ENCODE measurements around the gene ADRA2A. TPM values are rescaled to one million over a fixed set of nuclear protein-coding genes. Genes with fewer than 3 reads are reported as not detected.

The ADRA2A gene
- total RNA-seq, 4 donors from 2014 or later, result 1.0 to 9.1 (median 3.5) TPM

DNA sequence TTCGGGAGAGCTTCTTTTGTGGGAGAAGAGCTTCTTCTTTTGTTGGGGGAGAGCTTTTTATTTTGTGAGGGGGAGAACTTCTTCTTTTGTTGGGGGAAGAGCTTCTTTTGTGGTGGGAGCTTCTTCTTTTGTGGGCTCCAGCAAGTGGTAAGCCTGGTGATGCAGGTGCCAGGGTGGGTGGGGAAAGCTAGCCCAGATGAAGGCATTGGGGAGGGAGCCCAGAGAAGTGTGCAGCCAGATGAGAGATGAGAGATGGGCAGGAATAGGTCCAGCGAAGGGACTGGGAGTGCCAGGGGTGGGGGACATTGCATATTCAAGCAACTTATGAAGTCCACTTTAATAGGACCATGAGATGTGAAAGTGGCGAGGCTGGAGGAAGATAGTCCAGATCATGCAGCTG is 9.7 kb downstream of the ADRA2A start:
- TF ChIP-seq CTCF (IDR thresholded peaks at IDR 0.05) (no peak), POLR2A (IDR thresholded peaks at IDR 0.05) (no peak)
- Histone ChIP-seq H3K4me3 (replicated peaks in 1 of 3) (no peak overlapping the region), H3K27ac (no peak overlapping the region), H3K9me3 (no peaks in the 10 kb centered on the region), H3K36me3 (no peaks in the 10 kb centered on the region), H3K27me3 (no peaks in the 10 kb centered on the region), H3K4me1 (no peaks in the 10 kb centered on the region)
- WGBS, 2 donors, result 61 to 67% methylated on average over 3 of the region's 3 CpGs
- intact Hi-C loops (cut with DNase I), result no loop called here
- no peak for DNase-seq

DNA sequence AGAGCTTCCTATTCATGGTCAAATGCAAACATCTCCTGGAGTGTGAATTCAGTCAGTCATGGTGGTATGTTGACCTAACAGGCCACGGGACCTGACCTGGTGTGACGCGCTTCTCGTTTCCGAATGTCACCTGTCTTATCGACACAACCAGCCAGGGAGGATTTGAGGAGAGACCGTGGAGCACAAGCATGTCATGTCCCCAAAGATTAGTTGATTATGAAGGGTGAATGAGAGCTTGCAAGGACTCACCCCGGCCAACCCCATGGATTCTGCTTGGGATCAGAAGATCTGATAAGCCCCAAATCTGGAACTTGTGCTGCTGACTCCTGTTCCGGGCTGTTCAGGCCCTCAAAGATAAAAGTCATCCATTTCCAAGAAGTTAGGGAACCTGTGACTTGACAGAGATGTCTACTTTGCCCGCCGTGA is 10.5 kb downstream of the ADRA2A start:
- Histone ChIP-seq H3K4me1 (no peaks in the 10 kb centered on the region), H3K4me3 (replicated peaks in 1 of 3) (no peak overlapping the region), H3K36me3 (no peaks in the 10 kb centered on the region), H3K9me3 (no peaks in the 10 kb centered on the region), H3K27me3 (no peaks in the 10 kb centered on the region), H3K27ac (no peak overlapping the region)
- no peak for DNase-seq
- intact Hi-C loops (cut with DNase I), result no loop called here
- TF ChIP-seq CTCF (IDR thresholded peaks at IDR 0.05) (no peak), POLR2A (IDR thresholded peaks at IDR 0.05) (no peak)
- WGBS, 2 donors, result 84 to 89% methylated on average over 11 of the region's 11 CpGs

DNA sequence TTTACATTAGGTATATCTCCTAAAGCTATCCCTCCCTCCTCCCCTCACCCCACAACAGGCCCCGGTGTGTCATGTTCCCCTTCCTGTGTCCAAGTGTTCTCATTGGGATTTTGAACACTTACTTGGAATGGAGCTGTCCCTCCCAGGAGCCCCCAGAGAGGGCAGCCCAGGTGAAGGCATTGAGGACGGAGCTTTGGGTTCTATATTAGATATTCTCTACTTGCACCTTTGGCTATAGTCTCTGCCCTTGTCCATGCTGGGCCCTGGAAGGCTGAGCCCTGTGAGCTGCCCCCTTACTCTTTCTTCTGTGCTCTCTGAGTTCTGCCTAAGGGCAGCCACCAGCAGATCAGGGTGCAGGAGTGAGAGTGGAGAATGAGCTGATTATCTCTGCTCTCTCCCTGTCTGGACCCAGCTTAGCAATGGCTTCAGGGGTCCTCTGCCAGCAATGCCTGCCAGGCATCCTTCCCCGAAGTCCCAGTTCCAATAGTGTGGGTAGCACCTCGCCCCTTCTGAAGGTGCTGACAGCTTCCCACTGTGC is 11.2 kb downstream of the ADRA2A start:
- Histone ChIP-seq H3K9me3 (no peaks in the 10 kb centered on the region), H3K4me3 (replicated peaks in 1 of 3) (no peak overlapping the region), H3K36me3 (no peaks in the 10 kb centered on the region), H3K27me3 (no peaks in the 10 kb centered on the region), H3K4me1 (no peaks in the 10 kb centered on the region), H3K27ac (no peak overlapping the region)
- no peak for DNase-seq
- intact Hi-C loops (cut with DNase I), result no loop called here
- WGBS, 2 donors, result 87 to 92% methylated on average over 4 of the region's 4 CpGs
- TF ChIP-seq CTCF (IDR thresholded peaks at IDR 0.05), result no peak
- TF ChIP-seq POLR2A (IDR thresholded peaks at IDR 0.05), result no peak

DNA sequence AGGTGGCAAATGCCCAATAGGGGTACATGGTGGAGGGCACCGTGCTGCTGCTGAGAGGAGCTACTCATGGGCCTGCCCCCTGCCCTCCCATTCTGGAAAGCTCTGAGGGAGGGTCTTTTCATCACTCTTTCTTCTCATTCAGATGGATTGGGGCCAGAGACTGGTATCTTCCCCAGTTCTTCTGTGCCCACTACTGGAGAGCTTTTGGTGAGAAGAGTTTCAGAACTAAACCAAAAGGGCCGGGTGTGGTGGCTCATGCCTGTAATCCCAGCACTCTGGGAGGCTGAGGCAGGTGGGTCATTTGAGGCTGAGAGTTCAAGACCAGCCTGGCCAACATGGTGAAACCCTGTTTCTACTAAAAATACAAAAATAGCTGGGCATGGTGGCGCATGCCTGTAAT is 12.5 kb downstream of the ADRA2A start:
- Histone ChIP-seq H3K36me3 (no peaks in the 10 kb centered on the region), H3K27ac (no peak overlapping the region), H3K9me3 (no peaks in the 10 kb centered on the region), H3K27me3 (no peaks in the 10 kb centered on the region), H3K4me3 (replicated peaks in 1 of 3) (no peak overlapping the region), H3K4me1 (no peaks in the 10 kb centered on the region)
- TF ChIP-seq POLR2A (IDR thresholded peaks at IDR 0.05) (no peak), CTCF (IDR thresholded peaks at IDR 0.05) (no peak)
- 93 to 95% methylated on average over 3 of the region's 3 CpGs for WGBS, 2 donors
- intact Hi-C loops (cut with DNase I), result no loop called here
- no peak for DNase-seq

GRCh38 chr10:111091833-111092232 is 15.0 kb downstream of the ADRA2A start:
- Histone ChIP-seq H3K36me3 (no peaks in the 10 kb centered on the region), H3K4me3 (replicated peaks in 1 of 3) (no peak overlapping the region), H3K9me3 (no peaks in the 10 kb centered on the region), H3K27ac (no peak overlapping the region), H3K4me1 (no peaks in the 10 kb centered on the region), H3K27me3 (no peaks in the 10 kb centered on the region)
- TF ChIP-seq POLR2A (IDR thresholded peaks at IDR 0.05), result no peak
- no peak for TF ChIP-seq CTCF (IDR thresholded peaks at IDR 0.05)
- DNase-seq, result no peak
- intact Hi-C loops (cut with DNase I), result no loop called here
- 88 to 90% methylated on average over 7 of the region's 7 CpGs for WGBS, 2 donors
